Measurements from ENCODE around the gene TMEM176A.
"Not testable (repeated sequence)": the region's sequence is repeated elsewhere in the genome, so short reads cannot be mapped to it uniquely, and the experiment has no call there.

Gene TMEM176A

GRCh38 chr7:150800581-150801241 is at the start of gene TMEM176A:
Gene TMEM176A, plus strand, starts transcription at chr7:150800769. Its CDS starts 782 bp downstream, at chr7:150801551.
- peak in 2 of 6 experiments; percentile 11 to 30 for DNase-seq

- DNase-seq: no peak
Measured at GRCh38 chr7:150751702-150752101, 48.9 kb upstream of the TMEM176A start.

GRCh38 chr7:150753239-150753638 is 47.3 kb upstream of the TMEM176A start:
- DNase-seq: peak in 1 of 6 experiments; percentile 6

- DNase-seq: no peak
Measured at GRCh38 chr7:150753826-150754603, 46.6 kb upstream of the TMEM176A start.

- peak in 1 of 6 experiments; percentile 55 for DNase-seq
Measured at GRCh38 chr7:150754951-150755350, 45.6 kb upstream of the TMEM176A start.

- DNase-seq: peak; percentile 46 to 82 (median 72)
Measured at GRCh38 chr7:150755473-150756099, 45.0 kb upstream of the TMEM176A start.

- peak in 2 of 6 experiments; percentile 50 for DNase-seq
Measured at GRCh38 chr7:150756166-150756565, 44.4 kb upstream of the TMEM176A start.

- DNase-seq: peak in 3 of 6 experiments; percentile 62 to 75 (median 70)
Measured at GRCh38 chr7:150756858-150757257, 43.7 kb upstream of the TMEM176A start.

GRCh38 chr7:150759479-150759878 is 41.1 kb upstream of the TMEM176A start:
- no peak for DNase-seq

- DNase-seq: no peak
Measured at GRCh38 chr7:150766334-150766709, 34.2 kb upstream of the TMEM176A start.

- DNase-seq: no peak
Measured at GRCh38 chr7:150769768-150770167, 30.8 kb upstream of the TMEM176A start.

GRCh38 chr7:150774131-150774530 is 26.4 kb upstream of the TMEM176A start:
- not testable (repeated sequence) for DNase-seq

- no peak for DNase-seq
Measured at GRCh38 chr7:150778014-150778737, 22.4 kb upstream of the TMEM176A start.

- peak; percentile 8 to 69 (median 59) for DNase-seq
Measured at GRCh38 chr7:150778738-150779301, 21.7 kb upstream of the TMEM176A start.

GRCh38 chr7:150780292-150780691 is 20.3 kb upstream of the TMEM176A start:
- no peak for DNase-seq

- DNase-seq: no peak
Measured at GRCh38 chr7:150781103-150781502, 19.5 kb upstream of the TMEM176A start.

- no peak for DNase-seq
Measured at GRCh38 chr7:150781961-150782360, 18.6 kb upstream of the TMEM176A start.

GRCh38 chr7:150784120-150784736 is 16.3 kb upstream of the TMEM176A start:
- no peak for DNase-seq

GRCh38 chr7:150784954-150785353 is 15.6 kb upstream of the TMEM176A start:
- no peak for DNase-seq

GRCh38 chr7:150787321-150788281 is 13.0 kb upstream of the TMEM176A start:
- DNase-seq: no peak
